ENCODE results near the gene CST4.
"Not testable (repeated sequence)": the region's sequence is repeated elsewhere in the genome, so short reads cannot be mapped to it uniquely, and the experiment has no call there.

CST4 gene

DNA sequence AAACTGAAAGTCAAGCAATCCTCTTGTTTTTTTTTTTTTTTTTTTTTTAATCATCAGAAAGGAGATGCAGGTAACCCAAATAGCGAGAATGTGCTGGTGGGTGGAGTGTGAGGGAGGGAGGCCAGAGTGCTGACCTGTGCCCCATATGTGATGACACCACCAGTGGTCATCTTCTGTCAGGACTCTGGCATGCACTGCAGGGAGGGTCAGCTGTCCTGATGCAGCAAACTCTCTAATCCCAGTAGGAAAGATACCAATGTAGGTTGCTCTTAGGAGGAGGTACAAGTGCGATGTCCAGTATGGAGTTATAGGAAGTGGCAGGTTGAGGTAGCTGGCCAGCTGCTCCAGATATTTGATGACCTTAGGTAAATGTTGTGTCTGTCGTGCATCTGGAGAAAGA is 2.8 kb upstream of the CST4 start:
- H3K4me3 ChIP-seq (ENCODE audit: low read depth, low read length) = no peak overlapping the region
- no peak for DNase-seq (ENCODE audit: low read depth)

DNA sequence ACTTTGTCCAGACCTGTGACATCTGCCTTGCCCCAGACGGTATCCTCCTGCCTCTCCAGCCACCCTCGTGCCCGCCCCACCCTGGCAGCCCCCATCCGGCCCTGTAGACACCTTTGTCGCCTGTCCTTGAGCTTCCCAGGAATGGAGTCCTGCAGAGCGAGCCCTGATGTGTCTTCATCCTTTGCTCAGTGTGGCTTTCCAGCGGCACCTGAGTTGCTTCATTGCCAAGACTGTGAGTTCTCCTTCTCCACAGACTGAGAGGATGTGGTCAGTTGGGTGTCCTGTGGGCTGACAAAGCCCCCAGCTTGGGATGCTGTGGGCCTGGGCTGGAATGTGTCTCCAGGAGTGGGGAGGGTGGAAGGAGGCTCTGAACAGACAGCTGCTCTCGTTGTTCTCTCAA is 1.7 kb upstream of the CST4 start:
- no peak for DNase-seq (ENCODE audit: low read depth)
- H3K4me3 ChIP-seq (ENCODE audit: low read depth, low read length) = no peak overlapping the region

DNA sequence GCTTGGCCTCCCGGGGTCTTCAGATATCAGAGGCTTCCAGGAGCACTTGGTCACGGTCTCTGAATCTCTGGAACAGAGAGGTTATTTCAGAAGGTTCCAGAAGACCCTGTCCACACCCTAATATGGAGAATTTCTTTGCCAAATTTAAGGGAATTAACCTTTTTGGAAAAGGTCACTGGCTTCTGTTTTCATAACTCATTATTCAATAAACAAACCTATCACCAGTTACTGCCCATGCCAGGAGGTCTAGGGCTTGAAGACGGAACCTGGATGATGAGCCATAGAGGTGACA is 507 bp upstream of the CST4 start:
- DNase-seq (ENCODE audit: low read depth) = no peak
- no peak overlapping the region for H3K4me3 ChIP-seq (ENCODE audit: low read depth, low read length)

DNA sequence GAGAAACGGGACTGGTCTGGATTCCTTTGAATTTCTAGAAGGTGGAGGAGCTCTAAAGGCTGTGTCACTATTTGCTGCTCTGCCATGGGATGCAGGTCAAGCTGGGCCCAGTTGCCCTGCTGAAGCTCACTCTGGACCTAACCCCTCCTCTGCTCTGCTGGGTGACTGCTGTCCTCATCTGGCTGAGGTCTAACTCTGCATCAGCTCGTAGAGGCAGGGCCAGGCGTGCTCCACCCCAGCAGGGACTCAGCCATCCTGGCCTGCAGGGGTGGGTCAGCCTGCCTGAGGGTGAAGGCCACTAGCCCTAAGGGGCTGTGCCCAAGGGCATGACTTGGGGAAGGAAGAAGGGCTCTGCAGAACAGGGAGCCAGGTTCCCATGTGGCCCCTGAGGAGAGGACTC is 852 bp downstream of the CST4 start:
- no peak for DNase-seq (ENCODE audit: low read depth)
- no peak overlapping the region for H3K4me3 ChIP-seq (ENCODE audit: low read depth, low read length)

DNA sequence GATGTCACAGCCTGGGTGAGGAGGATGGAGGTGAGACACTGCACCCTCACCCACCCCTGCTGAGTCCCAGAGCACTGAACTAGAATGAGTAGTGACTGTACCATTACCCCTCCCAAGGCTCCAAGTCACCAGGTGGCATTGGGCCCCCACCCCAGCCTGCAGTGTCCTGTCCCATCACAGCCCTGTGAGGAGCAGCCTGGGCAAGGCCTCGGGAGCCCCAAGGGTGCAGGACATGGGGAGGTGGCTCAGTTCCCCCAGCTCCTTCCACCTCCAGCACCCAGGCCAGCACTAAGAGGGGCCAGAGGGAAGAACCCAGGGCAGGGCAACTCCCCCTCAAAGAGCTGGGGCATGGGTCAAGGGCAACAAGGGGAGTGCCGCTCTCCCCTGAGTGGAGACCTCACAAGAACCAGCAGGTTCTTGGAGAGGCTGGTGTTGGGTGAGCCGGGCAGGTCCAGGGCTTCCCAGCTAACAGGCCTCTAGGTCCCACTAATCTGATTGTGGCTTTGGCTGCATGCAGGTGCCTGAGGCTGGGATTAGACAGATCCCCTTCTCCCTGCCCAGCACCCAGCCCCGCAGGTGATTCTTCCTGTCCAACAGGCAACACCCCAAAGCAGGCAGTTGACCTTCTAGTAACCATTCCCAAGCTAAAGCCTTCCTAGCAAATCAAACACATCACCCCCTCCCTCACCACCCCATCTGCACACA is 2.6 kb downstream of the CST4 start:
- DNase-seq (ENCODE audit: low read depth) = no peak
- no peak overlapping the region for H3K4me3 ChIP-seq (ENCODE audit: low read depth, low read length)

DNA sequence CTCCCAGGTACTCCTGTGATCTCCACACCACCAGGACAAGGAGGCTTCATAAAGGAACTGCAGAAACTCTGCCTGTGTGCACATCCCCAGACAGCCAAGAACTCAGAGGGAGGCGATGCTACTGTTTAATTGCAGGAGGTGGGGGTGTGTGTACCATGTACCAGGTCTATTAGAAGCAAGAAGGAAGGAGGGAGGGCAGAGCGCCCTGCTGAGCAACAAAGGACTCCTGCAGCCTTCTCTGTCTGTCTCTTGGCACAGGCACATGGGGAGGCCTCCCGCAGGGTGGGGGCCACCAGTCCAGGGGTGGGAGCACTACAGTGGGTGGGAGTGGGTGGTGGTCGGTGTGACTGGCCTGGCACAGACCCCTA is 3.3 kb downstream of the CST4 start:
- DNase-seq (ENCODE audit: low read depth) = not testable (repeated sequence)

DNA sequence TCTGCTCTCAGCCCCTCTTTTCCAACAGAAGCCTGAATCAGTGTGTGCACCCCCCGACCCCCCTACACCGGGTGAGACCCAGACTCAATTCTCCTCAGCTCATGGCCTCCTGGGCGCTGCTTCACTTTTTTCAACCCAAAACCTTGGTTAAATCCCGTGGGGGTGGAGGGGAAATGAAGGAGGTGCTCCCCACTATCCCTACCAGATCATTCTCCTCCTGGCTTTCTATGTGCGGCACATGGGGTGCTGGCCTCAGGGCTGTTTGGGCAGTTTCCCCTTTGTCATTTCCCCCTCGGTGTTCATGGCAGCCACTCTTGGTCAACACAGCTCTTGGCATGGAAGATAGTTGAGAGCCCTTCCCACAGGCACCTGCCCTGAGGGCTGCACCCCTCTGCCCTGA is 4.6 kb downstream of the CST4 start:
- H3K4me3 ChIP-seq (ENCODE audit: low read depth, low read length) = no peak overlapping the region
- no peak for DNase-seq (ENCODE audit: low read depth)

More for the DNA sequence above, 3.3 kb downstream of the CST4 start:
- not testable (repeated sequence) for H3K4me3 ChIP-seq (ENCODE audit: low read depth, low read length)

DNA sequence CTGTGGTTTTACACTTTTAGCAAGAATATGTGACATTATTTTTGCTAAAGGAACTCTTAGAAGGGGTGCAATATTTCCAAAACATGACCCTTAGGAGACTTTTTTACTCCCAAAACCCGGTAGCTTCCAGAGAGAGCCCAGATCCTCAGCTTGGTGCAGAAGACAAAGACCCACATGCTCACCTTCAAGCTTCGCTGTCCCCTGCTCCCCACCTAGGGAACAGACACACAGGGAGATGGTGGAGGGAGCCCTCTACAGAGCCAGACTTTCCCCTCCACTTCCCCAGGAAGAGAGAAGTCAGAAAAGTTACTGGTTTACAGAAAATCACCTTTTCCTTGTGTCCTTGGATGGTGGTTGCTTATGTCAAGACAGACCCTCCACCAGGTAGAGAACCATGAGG is 5.0 kb downstream of the CST4 start:
- no peak for DNase-seq (ENCODE audit: low read depth)
- no peak overlapping the region for H3K4me3 ChIP-seq (ENCODE audit: low read depth, low read length)

DNA sequence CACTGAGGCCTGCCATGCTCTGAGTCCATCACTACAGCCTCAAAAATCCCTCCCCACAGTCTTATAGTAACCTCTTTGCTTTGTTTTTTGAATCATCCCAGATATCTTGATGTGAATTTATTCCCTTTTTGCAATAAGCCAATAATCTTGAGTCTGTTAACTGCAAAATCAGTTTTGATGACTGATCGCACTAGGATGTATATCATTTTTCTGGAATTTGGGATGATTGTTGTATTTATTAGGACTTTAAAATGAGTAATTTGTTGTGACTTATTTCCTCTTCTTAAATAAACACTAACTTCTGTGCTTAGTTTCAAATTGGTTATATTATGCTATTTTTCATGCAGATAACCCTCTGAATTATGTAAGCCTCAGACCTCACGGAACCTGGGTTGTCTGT is 5.6 kb downstream of the CST4 start:
- no peak for DNase-seq (ENCODE audit: low read depth)
- no peak overlapping the region for H3K4me3 ChIP-seq (ENCODE audit: low read depth, low read length)

DNA sequence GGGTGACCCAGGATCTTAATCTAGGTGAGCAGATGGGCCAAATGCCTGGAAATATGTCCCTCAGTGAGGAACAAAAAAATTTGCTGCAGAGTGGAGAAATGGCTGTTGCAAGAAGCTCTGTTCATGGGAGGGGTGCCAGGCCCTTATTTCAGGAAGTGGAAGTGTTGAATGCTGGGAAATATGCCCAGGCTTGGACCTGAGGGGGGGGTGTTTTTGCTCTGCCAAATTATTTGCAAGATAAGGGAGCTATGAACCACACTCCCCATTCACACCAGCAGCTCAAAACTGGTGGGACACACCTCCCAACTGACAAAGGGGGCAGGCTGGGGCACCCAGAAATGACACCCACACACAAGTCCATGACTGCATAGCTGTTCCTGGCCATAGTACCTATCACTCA is 8.7 kb downstream of the CST4 start:
- DNase-seq (ENCODE audit: low read depth) = no peak
- H3K4me3 ChIP-seq (ENCODE audit: low read depth, low read length) = no peak overlapping the region

DNA sequence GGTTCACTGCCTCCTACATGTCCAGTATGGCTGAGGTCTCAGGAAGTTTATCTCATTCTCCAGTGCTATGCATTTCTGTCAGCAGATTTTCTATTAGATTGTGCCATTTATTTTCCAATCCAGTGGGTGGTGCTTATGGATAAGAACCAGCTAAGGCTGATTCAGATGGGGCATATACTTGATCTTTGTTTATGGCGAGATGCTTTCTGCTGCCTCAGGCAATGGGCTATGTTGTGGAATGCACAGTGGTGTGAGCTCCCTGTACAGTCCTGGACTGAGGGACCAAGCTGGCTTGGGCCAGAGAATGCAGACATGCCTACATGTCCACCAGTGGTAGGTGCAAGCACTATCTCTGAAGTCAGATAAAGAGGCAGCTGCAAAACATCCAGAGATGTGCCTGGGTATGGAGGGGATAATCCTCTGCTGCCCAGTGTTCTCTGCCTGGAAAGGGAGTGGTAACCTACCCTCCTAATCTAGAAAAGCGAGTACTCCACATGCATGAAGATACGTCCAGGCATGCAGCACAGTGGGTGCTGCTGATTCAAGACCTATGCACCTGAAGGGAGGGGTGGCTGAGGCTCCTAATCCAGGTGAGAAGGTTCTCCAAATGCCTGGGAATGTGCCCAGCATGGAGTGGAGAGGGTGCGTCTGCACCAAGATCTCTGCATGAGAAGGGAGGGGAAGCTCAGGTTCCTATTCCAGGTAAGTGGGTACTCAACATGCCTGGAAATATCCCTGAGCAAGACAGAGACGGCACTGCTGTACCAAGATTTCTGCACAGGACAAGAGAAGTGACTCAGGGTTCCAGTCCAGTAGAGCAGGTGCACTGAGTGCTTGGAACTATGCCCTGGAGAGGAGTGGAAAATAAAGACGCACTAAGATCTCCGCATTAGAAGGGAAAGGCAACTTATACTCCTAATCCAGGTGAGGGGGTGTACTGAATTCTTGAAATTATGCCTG is 9.4 kb downstream of the CST4 start:
- DNase-seq (ENCODE audit: low read depth) = no peak
- no peak overlapping the region for H3K4me3 ChIP-seq (ENCODE audit: low read depth, low read length)

DNA sequence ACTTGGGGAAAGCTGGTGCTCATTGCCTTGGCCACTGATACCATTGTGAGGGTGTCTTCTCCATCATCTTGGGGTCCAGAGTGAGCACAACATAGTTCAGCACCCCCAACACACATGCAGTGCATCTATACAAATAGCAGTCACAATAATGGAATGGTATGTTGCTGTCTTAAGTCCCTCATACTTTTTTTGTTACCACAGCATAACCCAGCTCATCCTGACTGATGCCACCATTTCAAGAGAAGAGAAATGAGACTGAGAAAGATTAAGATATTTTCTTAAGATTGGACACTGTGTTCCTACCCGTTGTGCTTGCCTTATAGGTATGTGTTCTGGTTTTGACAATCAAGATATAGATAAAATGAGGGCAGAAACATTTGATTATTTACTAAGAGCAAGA is 15.6 kb downstream of the CST4 start:
- no peak for DNase-seq (ENCODE audit: low read depth)
- H3K4me3 ChIP-seq (ENCODE audit: low read depth, low read length) = no peak overlapping the region

DNA sequence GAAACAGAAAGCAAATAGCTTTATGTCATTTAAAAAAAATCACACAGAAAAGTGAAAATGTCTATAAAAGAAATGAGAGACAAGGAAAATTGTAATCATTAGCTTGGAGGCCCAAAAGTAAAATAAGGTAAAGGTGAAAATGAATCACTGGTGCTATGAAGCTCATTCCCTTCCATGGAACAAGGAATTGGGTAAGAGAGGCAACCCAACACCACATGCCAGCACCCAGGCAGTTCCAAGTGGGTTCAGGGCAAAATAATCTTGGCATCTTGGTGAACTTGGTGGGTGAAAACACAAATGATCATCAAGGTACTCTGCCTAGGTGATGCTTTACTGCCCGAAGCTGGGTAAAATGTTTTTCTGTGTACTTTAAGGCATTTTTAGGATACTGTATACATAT is 16.7 kb downstream of the CST4 start:
- no peak overlapping the region for H3K4me3 ChIP-seq (ENCODE audit: low read depth, low read length)
- DNase-seq (ENCODE audit: low read depth) = no peak

DNA sequence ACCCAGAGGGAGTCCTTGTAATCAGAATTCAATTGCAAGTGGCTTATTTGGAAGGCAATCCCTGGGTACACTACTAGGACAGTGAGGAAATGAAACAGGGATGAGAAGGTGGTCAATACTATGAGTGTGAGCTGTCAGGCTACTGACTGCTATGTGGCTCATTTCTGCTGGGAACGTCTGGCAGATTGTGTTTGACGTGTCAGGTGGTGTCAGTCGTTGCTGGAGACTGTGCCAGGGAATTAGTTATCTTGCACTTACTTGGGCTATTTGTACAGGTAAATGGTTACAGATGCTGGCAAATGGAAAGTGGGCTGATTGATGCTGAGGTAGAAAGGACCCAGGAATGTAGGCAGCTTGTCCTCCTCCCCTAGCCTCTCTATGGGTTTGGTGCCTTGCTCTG is 17.4 kb downstream of the CST4 start:
- no peak for DNase-seq (ENCODE audit: low read depth)
- H3K4me3 ChIP-seq (ENCODE audit: low read depth, low read length) = no peak overlapping the region

DNA sequence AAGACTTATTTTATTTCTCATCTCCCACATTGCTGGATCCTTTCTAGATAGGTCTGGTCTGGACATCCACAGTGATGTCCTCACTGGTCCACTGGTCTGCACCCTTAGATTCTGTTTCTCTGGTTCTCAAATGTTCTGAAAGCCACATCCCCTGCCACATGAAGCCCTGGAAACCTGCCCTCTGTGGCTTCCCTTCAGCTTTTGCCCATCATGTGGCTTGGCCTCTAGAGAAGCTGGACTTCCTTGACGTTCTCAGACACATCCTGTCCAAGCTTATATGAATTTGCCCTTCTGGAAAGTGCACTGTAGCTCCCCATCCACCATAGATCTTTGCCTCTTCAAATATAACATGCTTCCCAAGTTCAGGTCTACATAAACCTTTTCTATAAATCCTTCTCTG is 18.5 kb downstream of the CST4 start:
- DNase-seq (ENCODE audit: low read depth) = no peak
- no peak overlapping the region for H3K4me3 ChIP-seq (ENCODE audit: low read depth, low read length)

DNA sequence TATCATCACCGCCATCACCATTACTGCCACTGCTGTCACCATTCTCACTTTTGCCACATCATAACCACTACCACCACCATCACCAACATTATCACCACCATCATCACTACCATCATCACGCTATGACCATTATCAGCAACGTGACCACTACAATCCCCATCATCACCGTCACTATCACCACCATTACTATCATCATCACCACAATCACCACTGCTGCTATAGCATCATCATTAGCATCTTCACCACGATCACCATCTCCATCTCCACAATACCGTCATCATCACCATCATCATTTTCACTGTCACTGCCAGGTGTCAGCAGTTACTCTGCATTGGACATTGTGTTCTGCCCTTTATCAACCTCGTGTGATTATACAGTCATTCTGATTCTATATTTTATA is 19.0 kb downstream of the CST4 start:
- no peak for DNase-seq (ENCODE audit: low read depth)
- H3K4me3 ChIP-seq (ENCODE audit: low read depth, low read length) = no peak overlapping the region

DNA sequence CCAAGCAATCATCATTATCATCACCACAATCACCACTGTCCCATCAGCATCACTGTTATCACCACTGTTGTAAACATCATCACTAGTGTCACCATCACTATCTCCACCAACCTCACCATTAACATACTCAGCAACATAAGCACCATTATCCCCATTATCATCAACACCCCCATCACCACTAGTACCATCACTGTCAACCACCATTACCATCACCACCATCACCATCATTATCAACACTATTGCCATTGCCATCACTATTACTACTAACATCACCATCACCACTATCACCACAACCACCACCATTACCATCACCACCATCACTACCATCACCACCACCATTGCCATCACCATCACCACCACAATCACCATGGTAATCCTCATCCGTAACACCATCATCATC is 19.5 kb downstream of the CST4 start:
- no peak overlapping the region for H3K4me3 ChIP-seq (ENCODE audit: low read depth, low read length)
- DNase-seq (ENCODE audit: low read depth) = no peak

DNA sequence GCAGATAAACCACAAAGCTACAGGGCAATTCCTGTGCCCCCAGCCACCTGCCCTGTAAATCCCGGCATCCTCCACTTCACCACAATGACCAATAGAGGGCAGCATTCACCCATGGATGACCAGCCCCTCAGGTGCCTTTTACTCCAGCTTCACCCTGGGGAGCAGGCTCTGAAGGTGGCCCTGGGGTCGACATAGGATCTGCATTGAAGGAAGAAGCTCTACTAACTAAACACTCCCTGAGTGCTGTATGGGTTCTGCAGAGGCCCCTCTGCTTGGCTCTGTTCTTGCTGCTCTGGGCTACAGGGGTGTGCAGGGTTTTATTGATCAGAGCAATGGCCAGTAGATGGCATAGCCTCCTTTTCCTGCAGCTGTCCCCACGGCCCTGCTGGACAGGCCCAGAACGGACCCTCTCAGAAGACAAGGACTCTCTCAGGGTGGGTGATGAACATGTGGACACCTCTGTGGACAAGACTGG is 20.3 kb downstream of the CST4 start:
- no peak overlapping the region for H3K4me3 ChIP-seq (ENCODE audit: low read depth, low read length)
- DNase-seq (ENCODE audit: low read depth) = no peak

DNA sequence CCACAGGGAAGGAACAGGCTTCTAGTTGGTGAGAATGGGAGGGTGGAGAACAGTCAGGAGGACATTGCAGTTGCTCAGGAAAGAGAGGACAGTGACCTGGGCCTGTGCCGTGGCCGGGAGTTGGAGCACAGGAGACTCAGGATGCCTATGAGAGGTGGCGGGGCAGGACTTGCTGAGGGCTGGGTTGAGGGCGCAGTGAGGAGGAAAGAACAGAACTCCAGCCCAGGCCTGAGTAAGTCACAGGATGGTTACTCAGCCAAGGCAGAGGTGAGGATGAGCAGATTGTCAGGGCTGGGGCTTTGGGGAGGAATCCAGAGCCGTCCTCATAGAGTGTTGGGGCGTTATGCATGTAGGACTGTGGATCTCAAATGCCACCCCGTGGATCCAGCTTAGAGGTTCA is 21.2 kb downstream of the CST4 start:
- no peak for DNase-seq (ENCODE audit: low read depth)
- no peak overlapping the region for H3K4me3 ChIP-seq (ENCODE audit: low read depth, low read length)

DNA sequence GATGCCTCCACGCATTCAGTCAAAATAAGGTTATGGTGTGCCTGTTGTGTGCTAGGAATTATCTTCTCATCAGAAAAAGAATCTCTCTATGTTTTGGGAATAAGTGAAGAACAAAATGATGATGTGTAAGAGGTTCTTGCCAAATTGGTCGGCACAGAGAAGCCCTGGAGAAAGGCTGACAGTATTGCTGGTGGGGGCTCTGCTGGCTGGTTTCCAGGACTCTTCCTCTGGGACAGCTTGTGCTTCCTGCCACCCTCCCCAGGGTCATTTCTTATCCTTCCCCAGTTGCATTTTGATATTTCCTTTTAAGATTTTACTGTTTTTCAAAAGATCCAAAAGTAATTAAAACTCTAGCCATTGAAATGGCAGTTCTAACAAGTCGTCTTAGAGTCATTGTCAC is 22.1 kb downstream of the CST4 start:
- H3K4me3 ChIP-seq (ENCODE audit: low read depth, low read length) = no peak overlapping the region
- no peak for DNase-seq (ENCODE audit: low read depth)

DNA sequence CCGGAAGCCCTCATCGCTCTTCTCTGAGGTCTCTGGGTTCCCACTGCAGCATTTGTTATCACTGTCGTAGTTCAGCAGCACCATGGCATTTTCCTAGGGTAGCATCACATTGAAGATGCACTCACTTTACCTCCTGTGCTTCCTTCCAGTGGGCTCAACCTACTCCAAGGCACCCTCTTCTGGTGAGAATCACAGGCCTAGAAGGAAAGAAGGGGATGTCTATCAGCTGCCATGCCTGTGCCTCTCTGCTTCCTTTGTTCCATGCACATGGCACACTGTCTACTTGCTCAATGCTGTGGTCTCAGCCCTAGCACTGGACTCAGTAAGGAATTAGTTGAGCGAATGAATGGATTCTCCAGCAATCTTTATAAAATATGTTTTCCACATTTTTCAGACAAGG is 22.6 kb downstream of the CST4 start:
- H3K4me3 ChIP-seq (ENCODE audit: low read depth, low read length) = no peak overlapping the region
- no peak for DNase-seq (ENCODE audit: low read depth)

All from skeletal muscle cell (primary cell).